Spinal cord (tissue), 10 donors: ENCODE data around the gene NMUR2. TPM values are rescaled to one million over a fixed set of nuclear protein-coding genes. Genes with fewer than 3 reads are reported as not detected.

Experiments
- DNase-seq, 6 donors: peaks; one replicate each; pipeline versions ENCODE4 v3.0.0 to v3.0.0-alpha.2; 2013 to 2015; ENCODE audit warnings: low spot score in 6 of 6, low read depth in 4 of 6
- H3K27ac ChIP-seq: one replicate; pipeline ENCODE4 v1.5.1; 2013; ENCODE audit warnings: low read depth, low read length, control low read depth
- H3K27me3 ChIP-seq: one replicate; pipeline ENCODE4 v1.6.1; 2013; ENCODE audit warnings: low read length; ENCODE audit not compliant: control insufficient read depth, insufficient read depth
- H3K36me3 ChIP-seq: one replicate; pipeline ENCODE4 v1.6.1; 2013; ENCODE audit warnings: low read length; ENCODE audit not compliant: control insufficient read depth, insufficient read depth
- H3K4me1 ChIP-seq: one replicate; pipeline ENCODE4 v1.6.1; 2013; ENCODE audit warnings: low read length; ENCODE audit not compliant: control insufficient read depth, insufficient read depth
- H3K4me3 ChIP-seq: one replicate; pipeline ENCODE4 v1.5.1; 2013; ENCODE audit warnings: low read depth, low read length, control low read depth
- H3K9me3 ChIP-seq: one replicate; pipeline ENCODE4 v1.6.1; 2013; ENCODE audit warnings: low read length; ENCODE audit not compliant: control insufficient read depth, insufficient read depth
- WGBS: methylation state at CpG from one replicate; pipeline ENCODE4 v1.1.5; 2013; ENCODE audit warnings: missing lambda C conversion rate; ENCODE audit not compliant: insufficient coverage; 5-methylcytosine and 5-hydroxymethylcytosine counted together
- polyA plus RNA-seq, 2 donors: library from polyadenylated mRNA; unstranded; fragments of 120-200 nt; gene quantifications; one replicate each; pipeline ENCODE4 v1.2.1, GENCODE V29; 2013; ENCODE audit not compliant: insufficient read length in 2 of 2
- total RNA-seq, 2 donors: library from RNA; depleted of rRNA in 1 of 2; stranded (reverse); fragments of 120-200 nt in 1 of 2; fragments of >200 nt in 1 of 2; gene quantifications; one replicate each; pipeline versions ENCODE4 v1.2.3 to v1.2.4, GENCODE V29; 2013 to 2014
- donor health status: healthy.

NMUR2 gene
- total and polyA plus RNA-seq, 4 donors: 0.30 to 1.3 (median 0.92) TPM

GRCh38 chr5:152404494-152404893, 585 bp downstream of the NMUR2 start:
- H3K9me3 ChIP-seq: no peaks in the 10 kb centered on the region
- H3K27me3 ChIP-seq: no peaks in the 10 kb centered on the region
- H3K4me3 ChIP-seq: no peak overlapping the region
- no peaks in the 10 kb centered on the region for H3K36me3 ChIP-seq
- H3K4me1 ChIP-seq: peaks cover 6% of the 10 kb centered on the region
- WGBS: 97% methylated on average over 21 of the region's 23 CpGs
- DNase-seq: no peak
- no peak overlapping the region for H3K27ac ChIP-seq

- no CpG with 5 or more reads among the region's 2 CpGs for WGBS
These were observed 2.0 kb downstream of the NMUR2 start for GRCh38 chr5:152403046-152403445.

GRCh38 chr5:152400846-152401245, 4.2 kb downstream of the NMUR2 start:
- no CpG with 5 or more reads among the region's 2 CpGs for WGBS
- Histone ChIP-seq H3K4me1 (peaks cover 6% of the 10 kb centered on the region), H3K4me3 (no peak overlapping the region), H3K9me3 (no peaks in the 10 kb centered on the region), H3K27me3 (no peaks in the 10 kb centered on the region), H3K36me3 (no peaks in the 10 kb centered on the region), H3K27ac (no peak overlapping the region)
- DNase-seq: no peak

More at GRCh38 chr5:152403046-152403445, 2.0 kb downstream of the NMUR2 start:
- H3K9me3 ChIP-seq: no peaks in the 10 kb centered on the region
- DNase-seq: peak in 1 of 6 donors; percentile 15
- H3K27me3 ChIP-seq: no peaks in the 10 kb centered on the region
- H3K27ac ChIP-seq: no peak overlapping the region
- peaks cover 6% of the 10 kb centered on the region for H3K4me1 ChIP-seq
- H3K36me3 ChIP-seq: no peaks in the 10 kb centered on the region
- H3K4me3 ChIP-seq: no peak overlapping the region

- Histone ChIP-seq H3K9me3 (no peaks in the 10 kb centered on the region), H3K36me3 (no peaks in the 10 kb centered on the region), H3K4me1 (no peaks in the 10 kb centered on the region), H3K4me3 (no peak overlapping the region), H3K27me3 (no peaks in the 10 kb centered on the region), H3K27ac (no peak overlapping the region)
- 100% methylated on average over 1 of the region's 1 CpG for WGBS
- DNase-seq: no peak
These were observed 7.5 kb downstream of the NMUR2 start for GRCh38 chr5:152397581-152397980.

GRCh38 chr5:152393441-152393840, 11.6 kb downstream of the NMUR2 start:
- no peak overlapping the region for H3K27ac ChIP-seq
- H3K4me3 ChIP-seq: no peak overlapping the region
- peaks cover 5% of the 10 kb centered on the region for H3K9me3 ChIP-seq
- DNase-seq: no peak
- no peaks in the 10 kb centered on the region for H3K27me3 ChIP-seq
- H3K4me1 ChIP-seq: no peaks in the 10 kb centered on the region
- no peaks in the 10 kb centered on the region for H3K36me3 ChIP-seq

GRCh38 chr5:152389208-152389849, 15.8 kb downstream of the NMUR2 start:
- peaks cover 5% of the 10 kb centered on the region for H3K9me3 ChIP-seq
- no peak overlapping the region for H3K4me3 ChIP-seq
- H3K36me3 ChIP-seq: no peaks in the 10 kb centered on the region
- no peak for DNase-seq
- no CpG with 5 or more reads among the region's 3 CpGs for WGBS
- H3K4me1 ChIP-seq: no peaks in the 10 kb centered on the region
- H3K27ac ChIP-seq: no peak overlapping the region
- no peaks in the 10 kb centered on the region for H3K27me3 ChIP-seq

- Histone ChIP-seq H3K27ac (no peak overlapping the region), H3K4me3 (no peak overlapping the region), H3K9me3 (peaks cover 5% of the 10 kb centered on the region), H3K27me3 (no peaks in the 10 kb centered on the region), H3K36me3 (no peaks in the 10 kb centered on the region), H3K4me1 (no peaks in the 10 kb centered on the region)
- 90% methylated on average over 1 of the region's 1 CpG for WGBS
- DNase-seq: no peak
These were observed 16.5 kb downstream of the NMUR2 start for GRCh38 chr5:152388610-152389009.

GRCh38 chr5:152380415-152381123, 24.5 kb downstream of the NMUR2 start:
- no peak overlapping the region for H3K27ac ChIP-seq
- DNase-seq: peak in 1 of 6 donors; percentile 15
- no peaks in the 10 kb centered on the region for H3K9me3 ChIP-seq
- 87% methylated on average over 5 of the region's 10 CpGs for WGBS
- no peaks in the 10 kb centered on the region for H3K36me3 ChIP-seq
- H3K27me3 ChIP-seq: no peaks in the 10 kb centered on the region
- H3K4me1 ChIP-seq: no peaks in the 10 kb centered on the region
- H3K4me3 ChIP-seq: no peak overlapping the region

- Histone ChIP-seq H3K4me3 (no peak overlapping the region), H3K27ac (no peak overlapping the region), H3K27me3 (no peaks in the 10 kb centered on the region), H3K4me1 (no peaks in the 10 kb centered on the region), H3K36me3 (no peaks in the 10 kb centered on the region), H3K9me3 (no peaks in the 10 kb centered on the region)
- no CpG with 5 or more reads among the region's 3 CpGs for WGBS
- peak in 1 of 6 donors; percentile 57 for DNase-seq
These were observed 25.7 kb downstream of the NMUR2 start for GRCh38 chr5:152379331-152379730.

GRCh38 chr5:152378730-152379129, 26.3 kb downstream of the NMUR2 start:
- Histone ChIP-seq H3K9me3 (no peaks in the 10 kb centered on the region), H3K27ac (no peak overlapping the region), H3K27me3 (no peaks in the 10 kb centered on the region), H3K4me1 (no peaks in the 10 kb centered on the region), H3K36me3 (no peaks in the 10 kb centered on the region), H3K4me3 (no peak overlapping the region)
- no peak for DNase-seq
- 83% methylated on average over 2 of the region's 3 CpGs for WGBS
